HEK293 (cell line): ENCODE results near the gene RAB44.

Source experiments
- CTCF ChIA-PET: fragments of 350-600 bp; formaldehyde crosslinking; extraction: SDS; loops from one replicate; lab custom pipeline; 2021; ENCODE audit warnings: antibody characterized with exemption; lab: Yijun Ruan, JAX
- POLR2A ChIA-PET: fragments of 300-600 bp; formaldehyde crosslinking; extraction: SDS; loops from one replicate; lab custom pipeline; 2020; ENCODE audit warnings: antibody characterized with exemption, inconsistent platforms; lab: Yijun Ruan, JAX
- H3K27ac ChIP-seq: fragments of 200-500 bp; sonication (Bioruptor generic); 2 replicates; pipeline ENCODE4 v1.5.1; 2014; ENCODE audit warnings: low read depth, low read length, control low read depth, inconsistent platforms; ENCODE audit errors: extremely low read depth
- H3K36me3 ChIP-seq, 2 experiments: fragments of 200-500 bp in 1 of 2; sonication (Bioruptor generic) in 1 of 2; 1 replicate in 1 of 2; 2 replicates in 1 of 2; pipeline ENCODE4 v1.5.1; 2014 to 2017; ENCODE audit warnings: inconsistent platforms in 2 of 2, low read length in 2 of 2; ENCODE audit not compliant: control insufficient read depth in 2 of 2, insufficient read depth in 1 of 2
- H3K4me1 ChIP-seq: fragments of 200-500 bp; sonication (Bioruptor generic); 2 replicates; pipeline ENCODE4 v1.5.1; 2014; ENCODE audit warnings: mild to moderate bottlenecking, low read length, inconsistent platforms; ENCODE audit not compliant: control insufficient read depth, insufficient read depth
- H3K4me3 ChIP-seq: 2 replicates; pipeline ENCODE4 v1.5.1; 2011; ENCODE audit warnings: low read depth, mild to moderate bottlenecking, control low read depth, low read length, moderate library complexity
- H3K9me3 ChIP-seq: fragments of 200-500 bp; sonication (Bioruptor generic); 2 replicates; pipeline ENCODE4 v1.5.1; 2014; ENCODE audit warnings: low read depth, low read length, inconsistent platforms; ENCODE audit not compliant: control insufficient read depth, insufficient read depth
- GLIS1 ChIP-seq: fragments of 450-650 bp; formaldehyde crosslinking; IDR thresholded peaks from 2 replicates; pipeline ENCODE4 v1.5.1; 2016; ENCODE audit warnings: missing biosample characterization, missing genetic modification characterization
- SALL2 ChIP-seq: fragments of 450-650 bp; formaldehyde crosslinking; IDR thresholded peaks from 2 replicates; pipeline ENCODE4 v1.5.0; 2017; ENCODE audit warnings: missing biosample characterization, mild to moderate bottlenecking, missing genetic modification characterization, borderline replicate concordance
- SP2 ChIP-seq: fragments of 450-650 bp; formaldehyde crosslinking; IDR thresholded peaks from 2 replicates; pipeline ENCODE4 v1.5.1; 2016; ENCODE audit warnings: missing biosample characterization, missing genetic modification characterization
- YY1 ChIP-seq: fragments of 450-650 bp; formaldehyde crosslinking; IDR thresholded peaks from 2 replicates; pipeline ENCODE4 v1.5.1; 2018; ENCODE audit warnings: missing biosample characterization, missing genetic modification characterization
- ZBTB26 ChIP-seq: fragments of 450-650 bp; formaldehyde crosslinking; optimal IDR thresholded peaks from 2 replicates; pipeline ENCODE3; 2016; ENCODE audit warnings: missing biosample characterization, mild to moderate bottlenecking, missing genetic modification characterization
- ZFHX2 ChIP-seq: fragments of 450-650 bp; formaldehyde crosslinking; conservative IDR thresholded peaks from 2 replicates; pipeline ENCODE4 v1.5.1; 2016; ENCODE audit warnings: missing biosample characterization, missing genetic modification characterization
- ZFP37 ChIP-seq: fragments of 450-650 bp; formaldehyde crosslinking; IDR thresholded peaks from 2 replicates; pipeline ENCODE4 v1.5.1; 2016; ENCODE audit warnings: missing biosample characterization, missing genetic modification characterization
- ZNF174 ChIP-seq: fragments of 450-650 bp; formaldehyde crosslinking; IDR thresholded peaks from 2 replicates; pipeline ENCODE4 v1.5.0; 2017; ENCODE audit warnings: missing biosample characterization, mild to moderate bottlenecking, missing genetic modification characterization
- ZNF266 ChIP-seq: fragments of 450-650 bp; formaldehyde crosslinking; IDR thresholded peaks from 2 replicates; pipeline ENCODE4 v1.5.1; 2016; ENCODE audit warnings: missing biosample characterization, missing genetic modification characterization, low read depth
- ZNF302 ChIP-seq: fragments of 450-650 bp; formaldehyde crosslinking; IDR thresholded peaks from 2 replicates; pipeline ENCODE4 v1.5.1; 2016; ENCODE audit warnings: missing biosample characterization, missing genetic modification characterization, low read depth
- ZNF335 ChIP-seq: fragments of 450-650 bp; formaldehyde crosslinking; conservative IDR thresholded peaks from 2 replicates; pipeline ENCODE4 v1.5.1; 2016; ENCODE audit warnings: missing biosample characterization, missing genetic modification characterization
- ZNF354C ChIP-seq: fragments of 450-650 bp; formaldehyde crosslinking; IDR thresholded peaks from 2 replicates; pipeline ENCODE4 v1.5.1; 2016; ENCODE audit warnings: missing biosample characterization, missing genetic modification characterization, low read depth, borderline replicate concordance
- ZNF488 ChIP-seq: fragments of 450-650 bp; formaldehyde crosslinking; IDR thresholded peaks from 2 replicates; pipeline ENCODE4 v1.5.1; 2016; ENCODE audit warnings: missing biosample characterization, missing genetic modification characterization
- ZNF610 ChIP-seq: fragments of 450-650 bp; formaldehyde crosslinking; IDR thresholded peaks from 2 replicates; pipeline ENCODE4 v1.5.1; 2016; ENCODE audit warnings: missing biosample characterization, missing genetic modification characterization, borderline replicate concordance
- ZNF639 ChIP-seq: fragments of 450-650 bp; formaldehyde crosslinking; IDR thresholded peaks from 2 replicates; pipeline ENCODE4 v1.5.1; 2016; ENCODE audit warnings: missing biosample characterization, missing genetic modification characterization
- ZNF658 ChIP-seq: fragments of 450-650 bp; formaldehyde crosslinking; IDR thresholded peaks from 2 replicates; pipeline ENCODE4; 2016; ENCODE audit warnings: missing biosample characterization, missing genetic modification characterization
- ZNF704 ChIP-seq: fragments of 450-650 bp; formaldehyde crosslinking; IDR thresholded peaks from 2 replicates; pipeline ENCODE4 v1.5.1; 2016; ENCODE audit warnings: missing biosample characterization, missing genetic modification characterization
- ZNF707 ChIP-seq: fragments of 450-650 bp; formaldehyde crosslinking; IDR thresholded peaks from 2 replicates; pipeline ENCODE4 v1.5.1; 2016; ENCODE audit warnings: missing biosample characterization, missing genetic modification characterization
- ZNF830 ChIP-seq: fragments of 450-650 bp; IDR thresholded peaks from 2 replicates; pipeline ENCODE4 v1.5.0; 2018; ENCODE audit warnings: missing biosample characterization, missing genetic modification characterization, low read depth, mild to moderate bottlenecking, moderate library complexity
- ZSCAN16 ChIP-seq: fragments of 450-650 bp; formaldehyde crosslinking; IDR thresholded peaks from 2 replicates; pipeline ENCODE4 v1.5.1; 2016; ENCODE audit warnings: missing biosample characterization, missing genetic modification characterization

The RAB44 gene

DNA sequence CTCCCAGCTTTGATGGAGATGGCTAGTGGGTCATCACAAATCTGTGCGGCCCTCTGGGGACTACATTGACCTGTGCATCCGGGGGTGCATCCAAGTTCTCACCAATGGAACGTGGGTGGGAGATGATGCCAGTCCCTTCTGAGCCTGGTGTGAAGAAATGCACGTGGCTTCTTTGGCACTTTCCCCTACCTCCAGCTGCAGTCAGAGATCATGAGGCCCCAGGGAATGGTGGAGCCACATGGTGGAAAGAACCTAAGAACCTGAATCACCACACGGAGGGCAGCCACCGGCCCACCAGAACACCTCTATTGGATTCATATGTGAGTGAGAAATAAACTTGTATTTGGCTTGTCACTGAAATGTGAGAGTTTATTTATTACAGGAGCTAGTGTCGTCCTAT is 29.0 kb upstream of the RAB44 start:
- Histone ChIP-seq H3K27ac (no peak overlapping the region), H3K4me3 (no peak overlapping the region), H3K36me3 (no peaks in the 10 kb centered on the region), H3K4me1 (peaks cover 15% of the 10 kb centered on the region), H3K9me3 (no peaks in the 10 kb centered on the region)
- ChIA-PET POLR2A (interaction anchor here (8.8 kb wide), 1 partner anchor 10 kb away, joined by 143 read pairs; the partner anchor contains the start of gene CDKN1A), CTCF (interaction anchor here (0.6 to 2.6 kb wide), 7 partner anchors 10 to 647 kb away, joined by 3 to 7 read pairs (median 5); partner anchors contain the start of gene CDKN1A)
- TF ChIP-seq ZNF658 (tag by site-specific recombination) (no peak), SP2 (tag by site-specific recombination) (no peak), ZNF335 (tag by site-specific recombination) (no peak), ZFHX2 (tag by site-specific recombination) (no peak), ZNF266 (tag by site-specific recombination) (no peak), ZNF174 (tag by site-specific recombination) (no peak), ZNF830 (no peak), ZFP37 (tag by site-specific recombination) (no peak), GLIS1 (tag by site-specific recombination) (no peak), ZNF354C (tag by site-specific recombination) (no peak), ZSCAN16 (tag by site-specific recombination) (no peak), ZNF302 (tag by site-specific recombination) (no peak), ZNF610 (tag by site-specific recombination) (no peak), ZNF704 (tag by site-specific recombination) (no peak), YY1 (no peak), ZNF639 (tag by site-specific recombination) (no peak)

DNA sequence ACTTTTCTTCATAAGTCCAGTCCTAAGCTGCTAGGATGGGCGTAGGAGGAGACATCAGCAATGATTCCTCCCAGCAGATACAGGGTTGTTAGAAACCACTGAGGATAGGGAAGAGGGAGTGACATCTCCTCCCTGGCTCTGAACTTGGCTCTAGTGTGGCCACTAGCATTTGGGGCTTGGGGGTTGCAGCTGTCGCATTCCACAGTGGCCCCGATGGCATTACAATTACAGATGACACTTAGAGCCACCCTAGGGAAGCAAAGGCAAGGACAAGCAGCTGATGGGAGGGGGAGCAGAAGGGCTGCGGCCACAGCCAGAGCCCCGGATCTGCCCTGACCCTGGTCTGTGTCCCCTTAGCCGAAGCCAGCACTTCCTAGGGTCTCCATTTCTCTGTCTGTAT is 28.6 kb upstream of the RAB44 start:
- no peaks in the 10 kb centered on the region for H3K36me3 ChIP-seq
- no peak for TF ChIP-seq SALL2 (tag by site-specific recombination)
- TF ChIP-seq ZBTB26 = no peak
- TF ChIP-seq ZNF488 = no peak
- no peak for TF ChIP-seq ZNF707 (tag by site-specific recombination)
- ChIA-PET POLR2A (interaction anchor here (0.5 to 8.8 kb wide), 2 partner anchors 9 to 38 kb away, joined by 3 to 143 read pairs; partner anchors contain the start of gene CDKN1A), CTCF (interaction anchor here (0.6 to 2.6 kb wide), 8 partner anchors 9 to 647 kb away, joined by 3 to 7 read pairs (median 4); partner anchors contain the start of gene CDKN1A)
- H3K9me3 ChIP-seq = no peaks in the 10 kb centered on the region
- no peak overlapping the region for H3K27ac ChIP-seq
- H3K4me3 ChIP-seq = no peak overlapping the region
- H3K4me1 ChIP-seq = peaks cover 15% of the 10 kb centered on the region
